Naive thymus-derived CD4-positive, alpha-beta T cell (primary cell): ENCODE measurements around the gene WNT10A. TPM values are rescaled to one million over a fixed set of nuclear protein-coding genes. Genes with fewer than 3 reads are reported as not detected.
A peak's percentile ranks its signal among the peaks of the same experiment; 100 is the strongest.
"Not testable (repeated sequence)": the region's sequence is repeated elsewhere in the genome, so short reads cannot be mapped to it uniquely, and the experiment has no call there.

ENCODE experiments used
- ATAC-seq: fragments of 150-1000 bp; cut with Tn5 transposase; 2 replicates; pipeline ENCODE4 v1.10.0; 2021; ENCODE audit warnings: mild to moderate bottlenecking, moderate library complexity
- CTCF ChIA-PET: fragments of 350-600 bp; sonication (Branson Sonifier 250); formaldehyde crosslinking; loops from one replicate; lab custom pipeline; 2021; ENCODE audit warnings: antibody characterized with exemption; lab: Charles Lee
- POLR2A ChIA-PET: fragments of 350-600 bp; sonication (Branson Sonifier 250); formaldehyde crosslinking; loops from one replicate; lab custom pipeline; 2021; ENCODE audit warnings: antibody characterized with exemption, inconsistent platforms; lab: Charles Lee
- DNase-seq, 9 donors: peaks; one replicate each; pipeline versions ENCODE4 v3.0.0 to v3.0.0-alpha.2; 2020 to 2022; ENCODE audit warnings: mixed read lengths in 1 of 9
- H3K27ac ChIP-seq: one replicate; pipeline ENCODE4 v1.7.0; 2013; ENCODE audit warnings: mild to moderate bottlenecking, low read depth, low read length, moderate library complexity
- H3K27me3 ChIP-seq, 2 donors: one replicate each; pipeline ENCODE4 v1.7.0; 2013; ENCODE audit warnings: low read length in 2 of 2, mild to moderate bottlenecking in 2 of 2, moderate library complexity in 2 of 2; ENCODE audit not compliant: control insufficient read depth in 2 of 2, insufficient read depth in 2 of 2
- H3K36me3 ChIP-seq, 3 experiments: 1 replicate in 2 of 3; 2 replicates in 1 of 3; pipeline ENCODE4 v1.7.0; 2013; ENCODE audit warnings: low read length in 3 of 3, mild to moderate bottlenecking in 3 of 3, moderate library complexity in 1 of 3; ENCODE audit not compliant: insufficient read depth in 3 of 3, control insufficient read depth in 2 of 3
- H3K4me1 ChIP-seq, 2 donors: one replicate each; pipeline ENCODE4 v1.7.0; 2013; ENCODE audit warnings: low read length in 2 of 2, mild to moderate bottlenecking in 2 of 2, moderate library complexity in 1 of 2; ENCODE audit not compliant: control insufficient read depth in 2 of 2, insufficient read depth in 2 of 2
- H3K4me3 ChIP-seq: 2 replicates; pipeline ENCODE4 v1.7.0; 2013; ENCODE audit warnings: mild to moderate bottlenecking, low read length
- H3K9me3 ChIP-seq, 3 experiments: 1 replicate in 2 of 3; 2 replicates in 1 of 3; pipeline ENCODE4 v1.7.0; 2013; ENCODE audit warnings: low read length in 3 of 3; ENCODE audit not compliant: control insufficient read depth in 2 of 3
- H3K27ac Mint-ChIP-seq, 9 donors: one replicate each; pipeline ENCODE4 v1.8.0; 2020 to 2022; ENCODE audit warnings: mixed read lengths in 9 of 9, mild to moderate bottlenecking in 8 of 9, moderate library complexity in 5 of 9, inconsistent platforms in 2 of 9
- H3K27me3 Mint-ChIP-seq, 5 donors: one replicate each; pipeline ENCODE4 v1.8.0; 2021 to 2022; ENCODE audit warnings: mixed read lengths in 5 of 5, mild to moderate bottlenecking in 1 of 5
- H3K36me3 Mint-ChIP-seq, 5 donors: one replicate each; pipeline ENCODE4 v1.8.0; 2020 to 2022; ENCODE audit warnings: mixed read lengths in 5 of 5, mild to moderate bottlenecking in 3 of 5, inconsistent platforms in 1 of 5
- H3K4me1 Mint-ChIP-seq, 7 donors: one replicate each; pipeline ENCODE4 v1.8.0; 2020 to 2022; ENCODE audit warnings: mixed read lengths in 7 of 7, mild to moderate bottlenecking in 3 of 7, inconsistent platforms in 1 of 7
- H3K4me3 Mint-ChIP-seq, 10 donors: one replicate each; pipeline ENCODE4 v1.8.0; 2020 to 2022; ENCODE audit warnings: mild to moderate bottlenecking in 10 of 10, mixed read lengths in 10 of 10, moderate library complexity in 6 of 10, inconsistent platforms in 2 of 10
- H3K9me3 Mint-ChIP-seq, 11 donors: one replicate each; pipeline ENCODE4 v1.8.0; 2020 to 2022; ENCODE audit warnings: mixed read lengths in 11 of 11, mild to moderate bottlenecking in 4 of 11, inconsistent platforms in 1 of 11, moderate library complexity in 1 of 11
- intact Hi-C, 2 donors: fragments of 100-400 bp; cut with micrococcal nuclease; formaldehyde crosslinking; loops; one replicate each; pipeline ENCODE4 v1.15.1; 2023
- polyA plus RNA-seq, 2 donors: library from polyadenylated mRNA; unstranded; fragments of 300-500 nt; fragmentation: Illumina TruSeq; gene quantifications; one replicate each; pipeline ENCODE4 v1.2.3, GENCODE V29; 2021
- total RNA-seq, 6 experiments: library from RNA in 5 of 6; stranded (reverse) in 5 of 6; gene quantifications; 1 replicate in 5 of 6; 2 replicates in 1 of 6; pipeline ENCODE4 v1.2.3 and lab custom pipeline; 2021 to 2026

The WNT10A gene
- total and polyA plus RNA-seq, 7 experiments from 2014 or later, result 0.19 to 4.2 (median 2.8) TPM

- Mint-ChIP-seq H3K9me3 (peaks cover 0 to 29% (median 14%) of the 10 kb centered on the region in 11 donors), H3K4me1 (peaks cover 0 to 1% (median 0%) of the 10 kb centered on the region in 7 donors), H3K4me3 (no peak overlapping the region), H3K36me3 (peaks cover 0 to 12% (median 4%) of the 10 kb centered on the region in 5 donors), H3K27ac (no peak overlapping the region), H3K27me3 (peaks cover 54 to 63% (median 57%) of the 10 kb centered on the region in 5 donors)
- Histone ChIP-seq H3K9me3 (peaks cover 0 to 7% (median 0%) of the 10 kb centered on the region in 3 experiments), H3K4me3 (no peak overlapping the region), H3K36me3 (no peaks in the 10 kb centered on the region), H3K4me1 (no peaks in the 10 kb centered on the region), H3K27ac (no peak overlapping the region), H3K27me3 (no peaks in the 10 kb centered on the region)
- CTCF ChIA-PET, result no interaction called here
- intact Hi-C loops, result no loop called here
- POLR2A ChIA-PET, result no interaction called here
- DNase-seq (no peak), ATAC-seq (no peak)
These were observed 43.2 kb upstream of the WNT10A start for GRCh38 chr2:218837495-218837894.

- H3K36me3 ChIP-seq, result no peaks in the 10 kb centered on the region
- Mint-ChIP-seq H3K36me3 (peaks cover 0 to 14% (median 4%) of the 10 kb centered on the region in 5 donors), H3K4me1 (peaks cover 0 to 1% (median 0%) of the 10 kb centered on the region in 7 donors), H3K27ac (no peak overlapping the region), H3K27me3 (peaks cover 48 to 71% (median 54%) of the 10 kb centered on the region in 5 donors), H3K4me3 (no peak overlapping the region), H3K9me3 (peaks cover 0 to 42% (median 16%) of the 10 kb centered on the region in 11 donors)
- POLR2A ChIA-PET, result interaction anchor here (0.6 kb wide), 1 partner anchor 186 kb away, joined by 3 read pairs; no protein-coding TSS in a partner anchor
- peaks cover 0 to 7% (median 0%) of the 10 kb centered on the region in 3 experiments for H3K9me3 ChIP-seq
- DNase-seq, result no peak
- CTCF ChIA-PET, result no interaction called here
- no peaks in the 10 kb centered on the region for H3K27me3 ChIP-seq
- no peak overlapping the region for H3K4me3 ChIP-seq
- intact Hi-C loops, result no loop called here
- H3K27ac ChIP-seq, result no peak overlapping the region
- no peak for ATAC-seq
- no peaks in the 10 kb centered on the region for H3K4me1 ChIP-seq
These were observed 41.2 kb upstream of the WNT10A start for GRCh38 chr2:218839430-218839829.

- intact Hi-C loops, result loop anchor here in 1 of 2 donors (10.0 kb wide), 1 partner anchor 535 kb away; no protein-coding TSS in a partner anchor
- no peak overlapping the region for H3K27ac Mint-ChIP-seq
- ChIA-PET CTCF (interaction anchor here (0.6 kb wide), 1 partner anchor 57 kb away, joined by 3 read pairs; no protein-coding TSS in a partner anchor), POLR2A (no interaction called here)
- Histone ChIP-seq H3K27ac (no peak overlapping the region), H3K4me3 (no peak overlapping the region), H3K27me3 (no peaks in the 10 kb centered on the region), H3K9me3 (peaks cover 0 to 7% (median 0%) of the 10 kb centered on the region in 3 experiments), H3K36me3 (no peaks in the 10 kb centered on the region), H3K4me1 (no peaks in the 10 kb centered on the region)
- DNase-seq (no peak), ATAC-seq (no peak)
- peaks cover 0 to 15% (median 4%) of the 10 kb centered on the region in 5 donors for H3K36me3 Mint-ChIP-seq
- H3K4me1 Mint-ChIP-seq, result peaks cover 0 to 1% (median 0%) of the 10 kb centered on the region in 7 donors
- H3K9me3 Mint-ChIP-seq, result peaks cover 0 to 44% (median 16%) of the 10 kb centered on the region in 11 donors
- H3K4me3 Mint-ChIP-seq, result no peak overlapping the region
- H3K27me3 Mint-ChIP-seq, result peaks cover 47 to 71% (median 55%) of the 10 kb centered on the region in 5 donors
These were observed 40.8 kb upstream of the WNT10A start for GRCh38 chr2:218839888-218840287.

- DNase-seq, CTCF ChIA-PET: not testable (repeated sequence)
These were observed 36.3 kb upstream of the WNT10A start for GRCh38 chr2:218844334-218844733.

GRCh38 chr2:218846963-218847362 lies 33.7 kb upstream of the WNT10A start:
- not testable (repeated sequence) for H3K4me1 Mint-ChIP-seq, H3K27me3 ChIP-seq, H3K36me3 ChIP-seq, H3K9me3 ChIP-seq, H3K36me3 Mint-ChIP-seq, H3K4me3 Mint-ChIP-seq, H3K4me3 ChIP-seq, H3K27ac ChIP-seq, DNase-seq, H3K27ac Mint-ChIP-seq, ATAC-seq, H3K4me1 ChIP-seq
- Mint-ChIP-seq H3K27me3 (peaks cover 16 to 36% (median 28%) of the 10 kb centered on the region in 5 donors), H3K9me3 (peaks cover 0 to 23% (median 4%) of the 10 kb centered on the region in 11 donors)
- ChIA-PET CTCF (interaction anchor here (0.6 to 1.0 kb wide), 8 partner anchors 17 to 315 kb away, joined by 3 to 6 read pairs (median 3); partner anchors contain the start of genes BCS1L and ZNF142), POLR2A (interaction anchor here (0.7 to 1.2 kb wide), 2 partner anchors 17 to 51 kb away, joined by 7 read pairs; no protein-coding TSS in a partner anchor)
- intact Hi-C loops, result loop anchor here (1.0 to 10.0 kb wide), 12 partner anchors 119 to 660 kb away; partner anchors contain the start of genes BCS1L (in 2 of the 2), TTLL4 (in 2 of the 2), ZNF142 (in 2 of the 2) and AAMP (in 1 of the 2)

More at GRCh38 chr2:218844334-218844733, 36.3 kb upstream of the WNT10A start:
- Mint-ChIP-seq H3K27me3 (peaks cover 20 to 38% (median 31%) of the 10 kb centered on the region in 5 donors), H3K9me3 (peaks cover 0 to 28% (median 5%) of the 10 kb centered on the region in 11 donors), H3K27ac (peak overlapping the region in 2 of 9 donors; percentile 2 to 9)
- H3K4me3 ChIP-seq, H3K9me3 ChIP-seq, H3K4me1 ChIP-seq, H3K27ac ChIP-seq, H3K4me1 Mint-ChIP-seq, POLR2A ChIA-PET, H3K4me3 Mint-ChIP-seq, H3K27me3 ChIP-seq, H3K36me3 ChIP-seq, ATAC-seq, H3K36me3 Mint-ChIP-seq: not testable (repeated sequence)
- intact Hi-C loops, result loop anchor here in 1 of 2 donors (10.0 kb wide), 1 partner anchor 540 kb away; no protein-coding TSS in a partner anchor

GRCh38 chr2:218849721-218850120 lies 30.9 kb upstream of the WNT10A start:
- Histone ChIP-seq H3K27me3 (peaks cover 0 to 5% of the 10 kb centered on the region in 2 donors), H3K27ac (no peak overlapping the region), H3K4me3 (no peak overlapping the region), H3K9me3 (no peaks in the 10 kb centered on the region), H3K36me3 (no peaks in the 10 kb centered on the region), H3K4me1 (no peaks in the 10 kb centered on the region)
- no peak for ATAC-seq
- ChIA-PET CTCF (interaction anchor here (0.7 to 4.7 kb wide), 2 partner anchors 49 to 515 kb away, joined by 3 to 39 read pairs; no protein-coding TSS in a partner anchor), POLR2A (no interaction called here)
- peaks cover 0 to 11% (median 3%) of the 10 kb centered on the region in 7 donors for H3K4me1 Mint-ChIP-seq
- peaks cover 0 to 4% (median 0%) of the 10 kb centered on the region in 5 donors for H3K36me3 Mint-ChIP-seq
- DNase-seq, result no peak
- peaks cover 0 to 8% (median 0%) of the 10 kb centered on the region in 11 donors for H3K9me3 Mint-ChIP-seq
- H3K4me3 Mint-ChIP-seq, result no peak overlapping the region
- H3K27me3 Mint-ChIP-seq, result peaks cover 30 to 41% (median 37%) of the 10 kb centered on the region in 5 donors
- intact Hi-C loops, result loop anchor here in 1 of 2 donors (5.0 to 10.0 kb wide), 2 partner anchors 545 to 662 kb away; no protein-coding TSS in a partner anchor
- H3K27ac Mint-ChIP-seq, result no peak overlapping the region
